Ovary (tissue), 9 donors: Measurements from ENCODE around the gene NEAT1. TPM values are rescaled to one million over a fixed set of nuclear protein-coding genes. Genes with fewer than 3 reads are reported as not detected.

Experiments
- DNase-seq, 5 donors: peaks; one replicate each; pipeline ENCODE4 v3.0.0-alpha.2; 2019 to 2020
- H3K27ac ChIP-seq, 2 donors: fragments of 200-600 bp; one replicate each; pipeline versions ENCODE4 v1.5.1 to v1.8.0; 2019 to 2022
- H3K27me3 ChIP-seq: fragments of 200-600 bp; one replicate; pipeline ENCODE4 v1.8.0; 2022
- H3K36me3 ChIP-seq: fragments of 200-600 bp; sonication (generic); one replicate; pipeline ENCODE4 v1.5.1; 2019
- H3K4me1 ChIP-seq: one replicate; pipeline ENCODE4 v1.8.1; 2013; ENCODE audit warnings: mild to moderate bottlenecking, moderate library complexity; ENCODE audit not compliant: insufficient read depth
- H3K4me3 ChIP-seq: fragments of 200-600 bp; sonication (generic); one replicate; pipeline ENCODE4 v1.5.1; 2017
- H3K9me3 ChIP-seq, 2 donors: fragments of 200-600 bp in 1 of 2; sonication (generic) in 1 of 2; one replicate each; pipeline versions ENCODE4 v1.5.1 to v1.8.1; 2013 to 2019; ENCODE audit warnings: mild to moderate bottlenecking in 1 of 2, moderate library complexity in 1 of 2
- CTCF ChIP-seq, 3 donors: fragments of 450-650 bp in 2 of 3; fragments of 200-600 bp in 1 of 3; IDR thresholded peaks; one replicate each; pipeline versions ENCODE4 v1.5.1 to v1.8.0; 2016 to 2022; ENCODE audit warnings: antibody characterized with exemption in 3 of 3, mild to moderate bottlenecking in 1 of 3
- EP300 ChIP-seq: sonication (generic); formaldehyde crosslinking; IDR thresholded peaks from one replicate; pipeline ENCODE4 v1.6.1; 2017; ENCODE audit warnings: antibody characterized with exemption
- POLR2A ChIP-seq: fragments of 450-650 bp; IDR thresholded peaks from one replicate; pipeline ENCODE4 v1.6.1; 2017; ENCODE audit warnings: antibody characterized with exemption, mild to moderate bottlenecking, moderate library complexity
- WGBS, 3 donors: extraction: QIAGEN DNeasy Blood & Tissue Kit in 1 of 3; methylation state at CpG; one replicate each; pipeline versions ENCODE4 v1.1.5 to v1.1.7; 2013 to 2017; 5-methylcytosine and 5-hydroxymethylcytosine counted together
- intact Hi-C, 4 donors: fragments of 100-400 bp; cut with DNase I; formaldehyde crosslinking; loops; one replicate each; pipeline versions ENCODE4 v1.11.0 to v1.15.1; 2022 to 2023
- polyA plus RNA-seq, 2 donors: library from polyadenylated mRNA; stranded (reverse); fragments of 200-250 nt in 1 of 2; fragments of 350-450 nt in 1 of 2; fragmentation: Illumina TruSeq in 1 of 2; extraction: RNeasy Lipid Tissue Mini Kit (QIAGEN cat#74804) in 1 of 2; gene quantifications; one replicate each; pipeline ENCODE4 v1.2.3, GENCODE V29; 2013 to 2014
- total RNA-seq, 7 donors: library from RNA; depleted of rRNA in 2 of 7; stranded (reverse); fragments of >200 nt in 2 of 7; fragmentation: NEBNext Ultra II Directional in 3 of 7; extraction: Animal tissue kit (Norgen Biotek cat#: 25700) in 3 of 7; gene quantifications; one replicate each; pipeline versions ENCODE4 v1.1.0 to v1.2.4, GENCODE V29; 2016 to 2023
- donor health status: DM: no; HTN: no; CAD: no; lungs with moderate emphysema.
- donor health status: DM: no; HTN: no; CAD: no.
- donor health status: Bipolar disorder and iron deficiency.
- donor health status: DM: yes; HTN: yes; CAD: no.
- donor health status: DM: no; HTN: no; CAD: no.
- donor health status: DM: yes; HTN: yes; CAD: no.

Gene NEAT1
- total and polyA plus RNA-seq, 9 donors = 175 to 850 (median 351) TPM

DNA sequence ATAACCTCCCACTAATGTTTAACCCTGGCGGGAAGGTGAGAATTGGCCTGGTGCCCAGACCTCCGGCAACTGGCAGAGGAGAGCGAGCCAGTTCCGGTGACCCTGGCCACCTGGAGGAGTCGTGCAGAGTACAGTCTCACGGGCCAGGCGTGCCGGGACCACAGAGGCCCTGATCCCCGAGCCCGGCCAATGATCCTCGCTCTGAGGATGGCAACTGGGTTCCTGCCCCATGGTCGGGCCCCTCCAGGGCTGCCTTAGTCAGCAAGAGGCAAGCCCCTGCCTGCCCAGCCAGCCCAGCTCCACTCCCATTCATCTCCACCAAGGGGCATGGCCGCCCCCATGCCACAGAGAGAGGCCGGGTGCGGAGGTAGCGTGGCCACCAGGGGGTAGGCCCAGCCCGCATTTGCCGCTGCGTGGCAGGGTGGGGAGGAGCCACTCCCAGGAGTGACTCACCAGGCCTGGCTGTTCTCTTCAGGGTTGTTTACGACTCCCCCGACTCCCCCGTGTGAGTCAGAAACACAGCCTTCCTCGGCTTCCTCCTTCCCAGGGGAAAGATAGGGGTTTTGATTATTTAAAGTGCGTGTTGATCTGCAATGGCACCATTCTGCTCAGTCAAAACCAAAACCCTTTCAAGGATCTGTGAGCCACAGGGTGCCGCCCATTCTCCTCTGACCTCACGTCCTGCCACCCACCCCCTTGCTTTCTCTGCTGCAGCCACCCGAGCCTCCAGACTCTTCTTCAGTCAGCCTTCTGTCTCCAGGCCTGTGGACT, 40.4 kb upstream of the NEAT1 start, which contains the start of gene SLC25A45:
SLC25A45 (minus strand) TSS at position 614 of the 771 bp plus-strand sequence. CDS start 695 bp downstream, outside the sequence.
- Histone ChIP-seq H3K36me3 (no peaks in the 10 kb centered on the region), H3K27ac (peak within 1 kb of the TSS; percentile 93 to 96), H3K9me3 (no peaks in the 10 kb centered on the region), H3K27me3 (no peaks in the 10 kb centered on the region), H3K4me3 (peak within 1 kb of the TSS; percentile 42), H3K4me1 (peaks cover 16% of the 10 kb centered on the region)
- 1 to 2% (median 1%) methylated on average over 18 to 27 of the region's 27 CpGs for WGBS, 3 donors
- peak; percentile 52 for TF ChIP-seq EP300
- peak; percentile 71 to 100 (median 99) for TF ChIP-seq CTCF (IDR thresholded peaks at IDR 0.05)
- peak; percentile 53 for TF ChIP-seq POLR2A
- intact Hi-C loops = loop anchor here in 3 of 4 donors (5.0 kb wide), 3 partner anchors 35 to 130 kb away; no protein-coding TSS in a partner anchor
- DNase-seq = peak; percentile 92 to 96 (median 94)

DNA sequence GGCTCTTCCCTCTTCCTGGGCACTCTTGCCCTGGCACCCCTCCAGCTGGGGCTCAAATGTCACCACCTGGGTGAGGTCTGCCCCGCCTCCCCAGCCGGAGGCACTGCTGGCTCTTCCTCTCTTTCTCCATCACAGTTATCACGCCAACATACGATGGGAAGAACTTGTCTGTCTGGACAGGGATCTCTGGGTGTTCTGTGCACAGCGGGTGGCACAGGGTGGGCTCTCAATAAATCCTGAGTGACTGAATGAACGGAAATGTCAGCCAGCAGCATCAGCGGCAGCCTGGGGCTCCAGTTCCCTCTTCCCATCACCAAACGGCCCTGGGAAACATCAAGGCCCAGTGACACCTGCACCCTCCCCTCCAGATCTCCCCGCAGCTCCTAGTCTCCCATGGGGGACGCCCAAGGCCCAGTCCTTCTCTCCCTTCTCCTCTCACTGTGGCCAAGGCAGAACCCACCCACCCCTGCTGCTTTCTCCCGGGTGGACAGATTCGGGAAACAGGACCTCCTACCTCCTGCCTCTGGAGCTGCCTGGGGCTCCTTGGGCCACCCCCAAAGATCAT, 39.7 kb upstream of the NEAT1 start:
- Histone ChIP-seq H3K36me3 (no peaks in the 10 kb centered on the region), H3K27ac (peak overlapping the region; percentile 93 to 96), H3K4me3 (peak overlapping the region; percentile 35), H3K27me3 (no peaks in the 10 kb centered on the region), H3K9me3 (no peaks in the 10 kb centered on the region), H3K4me1 (peaks cover 16% of the 10 kb centered on the region)
- TF ChIP-seq EP300 (no peak), POLR2A (peak; percentile 12)
- peak in 3 of 5 donors; percentile 52 to 89 (median 82) for DNase-seq
- intact Hi-C loops = loop anchor here in 3 of 4 donors (5.0 kb wide), 3 partner anchors 34 to 129 kb away; no protein-coding TSS in a partner anchor
- 14 to 21% (median 17%) methylated on average over 12 of the region's 12 CpGs for WGBS, 3 donors

DNA sequence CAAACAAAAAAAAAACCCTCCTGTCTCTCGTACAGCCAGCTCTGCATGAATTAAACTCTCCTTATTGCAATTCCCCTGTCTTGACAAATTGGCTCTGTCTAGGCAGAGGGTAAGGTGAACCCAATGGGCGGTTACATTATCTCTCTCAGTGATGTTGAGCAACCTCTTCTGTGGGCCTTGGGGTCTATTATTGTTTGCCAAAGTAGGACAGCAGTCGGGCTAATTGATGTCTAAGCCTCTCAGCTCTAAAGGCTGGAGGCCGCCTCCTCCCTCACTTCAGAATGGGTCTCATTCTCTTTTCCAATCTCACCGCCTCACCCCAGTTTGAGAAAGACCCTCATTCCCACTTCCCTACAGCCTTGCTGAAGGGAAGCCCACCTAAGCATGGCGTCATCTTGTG, 38.8 kb upstream of the NEAT1 start:
- H3K4me1 ChIP-seq = peaks cover 16% of the 10 kb centered on the region
- H3K9me3 ChIP-seq = no peaks in the 10 kb centered on the region
- intact Hi-C loops = loop anchor here in 3 of 4 donors (5.0 kb wide), 3 partner anchors 34 to 129 kb away; no protein-coding TSS in a partner anchor
- H3K27me3 ChIP-seq = no peaks in the 10 kb centered on the region
- peak overlapping the region; percentile 88 to 91 for H3K27ac ChIP-seq
- no peaks in the 10 kb centered on the region for H3K36me3 ChIP-seq
- 89% methylated on average over 6 of the region's 6 CpGs for WGBS, 3 donors
- TF ChIP-seq POLR2A (no peak), CTCF (IDR thresholded peaks at IDR 0.05) (no peak), EP300 (no peak)
- no peak overlapping the region for H3K4me3 ChIP-seq
- DNase-seq = no peak

- intact Hi-C loops = loop anchor here in 3 of 4 donors (5.0 kb wide), 3 partner anchors 33 to 128 kb away; no protein-coding TSS in a partner anchor
- TF ChIP-seq CTCF (IDR thresholded peaks at IDR 0.05) (no peak), POLR2A (no peak), EP300 (no peak)
- no peak overlapping the region for H3K4me3 ChIP-seq
- H3K36me3 ChIP-seq = no peaks in the 10 kb centered on the region
- H3K27ac ChIP-seq = peak overlapping the region; percentile 88 to 91
- peaks cover 16% of the 10 kb centered on the region for H3K4me1 ChIP-seq
- H3K9me3 ChIP-seq = no peaks in the 10 kb centered on the region
- DNase-seq = peak in 1 of 5 donors; percentile 20
- WGBS, 3 donors = 73 to 80% (median 78%) methylated on average over 8 of the region's 8 CpGs
- H3K27me3 ChIP-seq = no peaks in the 10 kb centered on the region
Measured at GRCh38 chr11:65384301-65384889, 38.2 kb upstream of the NEAT1 start.
